Activated CD4-positive, alpha-beta memory T cell treated with anti-CD3 and anti-CD28 coated beads for 36 hours (primary cell): ENCODE data around the gene GLIS1. TPM values are rescaled to one million over a fixed set of nuclear protein-coding genes. Genes with fewer than 3 reads are reported as not detected.

Source experiments
- CTCF ChIA-PET: fragments of 350-600 bp; sonication (Branson Sonifier 250); formaldehyde crosslinking; loops from one replicate; lab custom pipeline; 2021; ENCODE audit warnings: antibody characterized with exemption, inconsistent platforms; lab: Charles Lee
- POLR2A ChIA-PET: fragments of 350-600 bp; sonication (Branson Sonifier 250); formaldehyde crosslinking; loops from one replicate; lab custom pipeline; 2021; ENCODE audit warnings: antibody characterized with exemption; lab: Charles Lee
- DNase-seq: peaks from one replicate; pipeline ENCODE4 v3.0.0-alpha.2; 2020
- H3K27ac Mint-ChIP-seq: one replicate; pipeline ENCODE4 v1.8.0; 2021; ENCODE audit warnings: mixed read lengths
- H3K27me3 Mint-ChIP-seq: one replicate; pipeline ENCODE4 v1.8.0; 2021; ENCODE audit warnings: mixed read lengths
- H3K36me3 Mint-ChIP-seq: one replicate; pipeline ENCODE4 v1.8.0; 2021; ENCODE audit warnings: mixed read lengths
- H3K4me1 Mint-ChIP-seq: one replicate; pipeline ENCODE4 v1.8.0; 2021; ENCODE audit warnings: low read depth, mixed read lengths
- H3K4me3 Mint-ChIP-seq: one replicate; pipeline ENCODE4 v1.8.0; 2021; ENCODE audit warnings: mild to moderate bottlenecking, mixed read lengths
- H3K9me3 Mint-ChIP-seq: one replicate; pipeline ENCODE4 v1.8.0; 2021; ENCODE audit warnings: mixed read lengths
- intact Hi-C: fragments of 100-400 bp; cut with micrococcal nuclease; formaldehyde crosslinking; loops from one replicate; pipeline ENCODE4 v1.15.1; 2023
- total RNA-seq, 2 experiments: library from RNA; stranded (reverse); gene quantifications; one replicate each; pipeline ENCODE4 v1.2.3, GENCODE V29; 2021

GLIS1 gene
- total RNA-seq, 2 experiments from 2014 or later: not detected

DNA sequence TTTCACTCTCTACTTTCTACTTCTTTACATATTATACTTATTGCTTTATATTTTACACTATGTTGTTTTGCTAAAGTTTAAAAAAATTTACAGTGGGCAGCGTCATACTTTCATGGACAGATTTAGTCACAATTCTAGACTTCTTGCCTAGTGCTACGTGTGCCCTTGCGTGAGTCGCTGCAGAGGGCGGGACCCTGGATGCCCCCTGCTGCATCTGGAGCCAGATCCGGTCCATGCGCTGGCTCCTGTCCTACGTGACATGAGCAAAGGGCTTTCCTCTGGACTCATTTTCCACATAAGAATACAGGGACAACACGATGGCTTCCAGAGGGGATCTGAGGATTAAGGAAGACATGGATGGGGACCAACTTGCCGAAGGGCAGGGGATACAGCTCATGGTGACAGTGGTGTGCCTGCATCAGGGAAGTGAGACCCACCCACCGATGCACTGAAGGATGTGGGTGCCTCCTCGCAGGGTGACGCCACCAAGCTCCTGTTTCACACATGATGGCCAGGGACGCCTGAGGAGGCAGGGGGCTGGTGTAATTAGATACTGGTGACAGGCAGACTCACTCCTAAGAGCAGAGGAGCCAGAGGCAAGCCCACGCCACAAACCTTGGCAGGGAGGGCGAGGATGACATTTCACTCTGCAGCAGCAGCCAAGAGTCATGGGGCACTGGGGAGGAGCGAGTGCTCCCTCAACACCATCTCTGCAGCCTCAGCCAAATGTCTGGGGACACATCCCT lies 193.1 kb downstream of the GLIS1 start:
- H3K4me3 Mint-ChIP-seq: no peak overlapping the region
- H3K27ac Mint-ChIP-seq: no peak overlapping the region
- H3K4me1 Mint-ChIP-seq: no peaks in the 10 kb centered on the region
- H3K36me3 Mint-ChIP-seq: no peaks in the 10 kb centered on the region
- H3K27me3 Mint-ChIP-seq: no peaks in the 10 kb centered on the region
- H3K9me3 Mint-ChIP-seq: no peaks in the 10 kb centered on the region
- intact Hi-C loops: no loop called here
- no peak for DNase-seq
- POLR2A ChIA-PET: no interaction called here
- CTCF ChIA-PET: no interaction called here

DNA sequence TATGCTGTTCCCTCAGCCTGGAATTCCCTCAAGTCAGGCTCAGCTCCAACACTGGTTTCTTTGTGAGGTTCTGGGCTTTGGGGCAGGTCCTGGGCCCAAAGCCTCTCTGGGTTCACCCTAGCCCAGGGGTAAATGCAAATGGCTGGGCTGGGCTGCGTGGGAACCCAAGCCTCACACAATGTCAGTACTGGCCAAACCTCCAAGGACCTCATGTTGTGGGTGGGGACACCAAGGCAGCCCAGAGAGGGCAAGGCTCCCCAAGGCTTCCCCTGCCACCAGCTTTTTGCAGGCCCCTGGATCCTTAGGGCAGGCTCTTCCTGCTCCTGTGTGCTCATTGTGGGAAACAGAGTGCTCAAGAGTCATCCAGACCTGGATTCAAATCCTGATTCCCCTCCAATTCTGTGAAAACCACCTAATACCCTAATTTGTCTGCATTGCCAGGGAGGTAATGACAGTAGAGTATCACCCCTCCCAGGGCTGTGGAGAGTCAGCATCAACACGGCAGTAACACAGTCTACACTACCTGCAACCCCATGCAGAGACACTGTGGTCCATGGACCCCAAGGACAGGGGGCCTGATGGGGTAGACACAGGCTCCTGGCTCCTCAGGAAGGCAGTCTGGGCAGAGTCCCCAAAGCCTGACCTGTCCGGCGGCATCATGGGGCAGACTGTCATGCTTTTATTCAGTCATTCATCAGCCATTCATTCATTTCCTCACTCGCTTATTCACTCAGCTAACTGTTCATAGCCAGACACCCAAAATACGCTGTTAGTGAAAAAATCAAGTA lies 194.0 kb downstream of the GLIS1 start:
- CTCF ChIA-PET: no interaction called here
- no peak overlapping the region for H3K27ac Mint-ChIP-seq
- POLR2A ChIA-PET: no interaction called here
- intact Hi-C loops: no loop called here
- no peak overlapping the region for H3K4me3 Mint-ChIP-seq
- no peaks in the 10 kb centered on the region for H3K9me3 Mint-ChIP-seq
- DNase-seq: no peak
- no peaks in the 10 kb centered on the region for H3K36me3 Mint-ChIP-seq
- no peaks in the 10 kb centered on the region for H3K27me3 Mint-ChIP-seq
- no peaks in the 10 kb centered on the region for H3K4me1 Mint-ChIP-seq

DNA sequence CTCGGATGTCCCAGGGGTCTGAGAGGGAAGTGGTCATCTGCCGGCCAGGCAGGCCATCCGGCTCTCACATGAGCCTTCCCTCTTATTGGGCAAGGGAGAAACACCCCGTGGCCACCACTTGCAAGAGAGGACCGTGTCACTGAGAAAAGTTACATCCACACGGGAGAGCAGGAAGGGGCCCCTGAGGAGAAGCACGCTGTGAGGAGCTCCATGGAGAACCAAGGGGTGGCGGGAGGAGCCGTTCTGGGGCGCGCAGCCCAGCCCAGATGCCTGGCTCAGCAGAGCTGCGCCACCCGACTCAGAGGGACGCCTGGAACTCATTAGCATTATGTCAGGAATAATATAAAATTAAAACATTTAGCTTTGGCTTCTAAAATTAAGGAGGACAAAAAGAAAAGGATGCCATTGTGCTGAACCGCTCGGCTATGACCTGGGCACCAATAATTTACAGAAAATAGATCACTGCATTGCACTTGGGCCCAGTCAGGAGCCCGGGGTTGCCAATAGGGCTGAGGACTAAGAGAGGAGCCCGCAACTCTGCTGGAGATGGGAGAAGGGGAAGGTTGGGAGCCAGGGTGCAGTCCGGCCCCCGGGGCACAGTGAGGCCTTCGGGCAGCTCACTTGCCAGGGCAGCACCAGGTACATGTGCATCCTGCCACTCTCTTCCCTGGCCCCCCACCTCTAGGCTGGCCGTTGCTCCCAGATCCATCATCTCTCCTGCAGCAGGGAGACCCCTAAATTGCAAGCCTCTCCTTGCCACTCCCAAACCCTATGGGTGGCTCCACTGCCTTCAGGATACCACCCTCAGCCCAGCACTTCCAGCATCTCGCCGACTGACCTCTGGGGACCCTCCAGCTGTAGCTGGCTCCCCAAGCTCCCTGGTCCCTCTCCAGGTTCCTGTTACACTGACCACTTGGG lies 194.9 kb downstream of the GLIS1 start:
- intact Hi-C loops: no loop called here
- no peak for DNase-seq
- H3K27me3 Mint-ChIP-seq: no peaks in the 10 kb centered on the region
- H3K27ac Mint-ChIP-seq: no peak overlapping the region
- no peak overlapping the region for H3K4me3 Mint-ChIP-seq
- CTCF ChIA-PET: no interaction called here
- H3K9me3 Mint-ChIP-seq: no peaks in the 10 kb centered on the region
- no peaks in the 10 kb centered on the region for H3K4me1 Mint-ChIP-seq
- H3K36me3 Mint-ChIP-seq: no peaks in the 10 kb centered on the region
- POLR2A ChIA-PET: no interaction called here

DNA sequence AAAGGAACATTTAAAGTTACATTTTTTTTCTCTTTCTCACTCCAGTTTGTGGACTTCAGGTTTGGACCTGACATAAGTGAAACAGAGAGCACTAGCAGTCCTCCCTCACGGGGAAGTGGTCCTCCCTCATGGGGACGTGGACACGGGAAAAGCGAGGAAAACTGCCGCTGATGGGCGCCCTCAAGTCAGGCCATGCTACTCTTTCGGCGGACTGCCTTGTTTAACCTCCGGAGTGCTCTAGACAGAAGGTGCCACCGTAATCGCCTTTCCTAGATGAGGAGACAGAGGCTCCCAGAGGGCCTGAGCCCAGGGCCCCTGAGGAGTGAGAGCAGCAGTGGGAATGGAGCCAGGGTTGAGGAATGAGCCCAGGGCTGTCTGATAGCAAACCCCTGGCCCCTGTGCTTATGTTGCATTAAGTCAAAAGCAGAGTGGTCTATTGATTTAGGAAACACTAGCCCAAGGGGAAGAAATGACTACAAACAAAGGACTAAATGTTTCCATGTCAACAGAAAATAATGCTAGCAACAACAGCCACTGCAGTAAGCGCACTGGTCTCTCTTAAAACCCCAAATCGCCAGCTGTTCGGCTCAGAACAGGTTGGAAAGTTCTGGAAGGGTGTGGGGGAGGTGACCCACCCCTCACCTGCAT lies 195.7 kb downstream of the GLIS1 start:
- ChIA-PET POLR2A (no interaction called here), CTCF (no interaction called here)
- H3K27me3 Mint-ChIP-seq: no peaks in the 10 kb centered on the region
- intact Hi-C loops: no loop called here
- no peak overlapping the region for H3K27ac Mint-ChIP-seq
- no peak for DNase-seq
- H3K4me3 Mint-ChIP-seq: no peak overlapping the region
- H3K4me1 Mint-ChIP-seq: no peaks in the 10 kb centered on the region
- no peaks in the 10 kb centered on the region for H3K9me3 Mint-ChIP-seq
- no peaks in the 10 kb centered on the region for H3K36me3 Mint-ChIP-seq

DNA sequence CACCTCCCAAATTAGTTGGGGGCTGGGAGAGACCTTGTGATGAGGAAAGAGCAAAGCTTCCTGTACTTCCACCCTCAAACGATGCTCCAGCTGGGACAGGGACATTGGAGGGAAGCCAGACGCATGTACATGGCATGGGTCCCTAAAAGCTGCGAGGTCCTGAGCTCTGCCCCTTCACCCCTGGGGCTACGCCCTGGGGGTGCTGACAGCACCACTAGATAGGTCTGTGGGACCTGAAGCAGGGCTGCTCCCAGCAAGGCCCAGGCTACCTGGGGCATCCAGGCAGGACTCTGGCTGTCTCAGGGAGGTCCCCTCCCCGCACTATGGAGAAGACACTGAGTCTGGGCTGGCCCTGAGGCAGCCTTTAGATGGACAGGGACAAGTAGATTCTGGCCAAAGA lies 196.4 kb downstream of the GLIS1 start:
- DNase-seq: no peak
- intact Hi-C loops: no loop called here
- Mint-ChIP-seq H3K27ac (no peak overlapping the region), H3K36me3 (no peaks in the 10 kb centered on the region), H3K27me3 (no peaks in the 10 kb centered on the region), H3K9me3 (no peaks in the 10 kb centered on the region), H3K4me3 (no peak overlapping the region), H3K4me1 (no peaks in the 10 kb centered on the region)
- ChIA-PET CTCF (no interaction called here), POLR2A (no interaction called here)

DNA sequence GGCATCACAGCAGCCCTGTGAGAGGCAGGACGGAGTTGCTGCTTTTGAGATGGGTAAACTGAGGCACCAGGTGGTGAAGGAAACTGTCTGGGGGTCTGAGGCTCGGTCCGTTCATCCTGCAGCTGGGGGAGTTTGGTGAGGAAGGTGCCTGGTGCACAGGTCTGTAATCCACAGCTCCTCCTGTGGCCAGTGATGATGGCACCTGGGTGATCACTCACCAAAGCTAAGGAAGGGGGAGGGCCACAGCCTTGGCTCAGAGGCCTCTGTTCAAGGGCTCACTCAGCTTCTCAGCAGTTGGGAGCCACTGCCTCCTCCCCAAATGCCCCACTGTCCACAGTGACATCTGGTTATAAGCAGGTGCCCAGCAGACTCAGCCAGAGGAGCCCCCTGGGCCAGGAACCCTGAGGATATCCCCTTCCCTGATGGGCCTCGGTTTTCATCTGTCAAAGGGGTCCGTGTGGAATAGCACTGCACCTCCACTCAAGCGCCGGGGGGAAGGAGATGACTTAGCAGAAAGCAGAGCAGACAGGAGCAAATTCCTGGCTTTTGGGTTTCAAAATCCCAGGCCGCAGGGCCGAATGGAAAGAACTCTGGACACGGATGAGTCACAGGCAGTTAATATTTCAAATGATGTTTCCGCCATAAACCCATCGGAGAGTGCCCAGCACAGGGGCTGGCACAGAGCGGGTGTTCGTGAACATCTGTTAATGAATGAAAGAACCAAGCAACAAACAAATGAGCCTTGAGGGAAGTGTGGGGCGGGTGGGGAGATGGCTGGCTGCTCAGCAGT lies 197.0 kb downstream of the GLIS1 start:
- intact Hi-C loops: no loop called here
- peak; percentile 19 for DNase-seq
- Mint-ChIP-seq H3K4me3 (no peak overlapping the region), H3K27me3 (no peaks in the 10 kb centered on the region), H3K9me3 (no peaks in the 10 kb centered on the region), H3K36me3 (no peaks in the 10 kb centered on the region), H3K27ac (no peak overlapping the region), H3K4me1 (no peaks in the 10 kb centered on the region)
- POLR2A ChIA-PET: no interaction called here
- CTCF ChIA-PET: interaction anchor here (0.6 kb wide), 1 partner anchor 65 kb away, joined by 4 read pairs; no protein-coding TSS in a partner anchor

DNA sequence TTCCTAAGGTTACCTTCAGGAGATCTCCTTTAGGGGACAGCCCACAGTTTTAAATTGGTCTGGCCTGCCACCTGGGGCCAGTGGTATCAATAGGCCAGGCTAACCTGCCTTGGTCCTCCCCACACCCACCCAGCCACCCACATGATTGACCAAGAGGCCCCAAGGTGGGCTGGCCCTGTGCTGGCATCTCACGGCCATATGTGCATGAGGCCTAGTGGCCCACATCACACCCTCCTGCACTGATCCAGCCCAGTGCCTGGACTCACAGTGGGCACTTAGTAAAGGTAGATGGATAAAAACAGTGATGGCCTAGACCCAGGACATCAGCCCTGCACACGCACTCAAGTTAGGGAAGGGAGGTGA lies 197.7 kb downstream of the GLIS1 start:
- H3K27ac Mint-ChIP-seq: no peak overlapping the region
- no peak overlapping the region for H3K4me3 Mint-ChIP-seq
- H3K36me3 Mint-ChIP-seq: no peaks in the 10 kb centered on the region
- ChIA-PET CTCF (interaction anchor here (0.6 kb wide), 1 partner anchor 64 kb away, joined by 4 read pairs; no protein-coding TSS in a partner anchor), POLR2A (no interaction called here)
- no peaks in the 10 kb centered on the region for H3K27me3 Mint-ChIP-seq
- intact Hi-C loops: no loop called here
- H3K4me1 Mint-ChIP-seq: no peaks in the 10 kb centered on the region
- no peaks in the 10 kb centered on the region for H3K9me3 Mint-ChIP-seq
- DNase-seq: no peak

DNA sequence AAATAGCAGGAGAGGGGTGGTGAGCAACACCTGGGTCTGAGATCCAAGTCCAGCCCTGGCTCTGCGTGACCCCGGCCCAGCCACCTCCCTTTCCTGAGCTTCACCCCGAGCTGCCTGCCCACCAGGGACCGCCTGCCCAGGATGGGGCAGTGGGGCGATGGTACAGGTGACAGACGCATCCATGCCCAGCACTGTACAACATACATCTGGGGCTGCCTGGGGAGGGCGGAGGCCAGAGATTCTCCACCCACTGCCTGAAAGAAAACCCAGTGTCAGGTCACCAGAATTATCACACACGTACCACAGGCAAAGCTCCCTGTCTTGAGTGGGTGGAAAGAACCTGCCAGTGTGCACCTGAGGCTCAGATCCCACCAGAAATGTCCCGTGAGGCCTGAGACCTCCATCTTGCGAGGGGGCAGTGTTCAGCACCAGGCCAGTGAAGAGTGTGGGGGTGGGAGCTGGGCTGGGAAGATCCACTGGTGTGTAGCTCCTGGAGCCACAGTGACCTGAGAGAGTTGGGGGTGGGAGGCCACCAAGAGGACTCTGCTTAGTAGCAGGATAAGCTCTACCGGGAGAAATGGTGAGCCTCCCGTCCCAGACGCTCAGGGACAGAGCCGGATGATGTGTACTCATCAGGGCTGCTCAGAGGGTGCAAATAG lies 198.2 kb downstream of the GLIS1 start:
- intact Hi-C loops: no loop called here
- Mint-ChIP-seq H3K36me3 (no peaks in the 10 kb centered on the region), H3K9me3 (no peaks in the 10 kb centered on the region), H3K4me1 (no peaks in the 10 kb centered on the region), H3K27me3 (no peaks in the 10 kb centered on the region), H3K4me3 (no peak overlapping the region), H3K27ac (no peak overlapping the region)
- ChIA-PET POLR2A (no interaction called here), CTCF (no interaction called here)
- no peak for DNase-seq

DNA sequence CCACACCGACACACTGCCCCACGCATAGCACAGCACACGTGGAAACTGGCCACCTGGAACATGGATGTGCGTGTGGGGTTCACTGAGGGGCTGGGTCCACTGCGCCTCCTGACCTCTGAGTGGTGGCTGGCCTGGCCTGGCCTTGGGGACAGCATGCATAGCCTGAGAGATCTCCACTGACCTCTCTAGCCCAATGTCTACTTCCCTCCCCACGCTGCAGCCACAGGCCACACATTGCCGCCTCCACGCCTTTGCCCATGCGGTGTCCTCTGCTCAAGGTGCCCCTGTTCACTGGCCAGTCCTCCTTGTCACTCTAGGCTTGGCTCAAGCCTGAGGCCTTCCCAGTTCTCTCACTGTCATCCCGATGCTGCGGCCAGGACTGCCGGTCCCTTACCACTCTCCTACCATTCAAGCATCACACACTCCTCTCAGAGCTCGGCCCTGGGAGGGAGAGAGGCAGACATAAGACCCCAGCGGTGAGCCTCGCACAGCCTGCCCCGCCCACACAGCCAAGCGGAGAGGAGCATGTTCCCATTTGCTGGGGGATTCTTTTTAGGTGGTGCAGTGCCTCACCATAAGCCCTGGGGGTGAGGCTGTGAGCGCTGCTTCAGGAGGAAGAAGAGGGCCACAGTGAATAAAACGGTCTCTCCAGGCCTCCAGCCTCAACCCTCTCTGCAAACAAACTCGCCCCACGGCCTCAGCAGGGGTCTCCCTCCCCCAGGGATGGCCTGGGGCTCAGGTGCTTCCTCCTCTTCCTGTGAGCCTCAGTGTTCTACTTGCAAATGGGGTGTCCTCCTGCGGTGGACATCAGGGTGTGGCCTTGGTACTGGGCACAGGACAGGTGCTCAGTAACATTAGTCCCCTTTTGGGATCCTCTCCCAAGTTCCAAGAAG lies 199.0 kb downstream of the GLIS1 start:
- intact Hi-C loops: no loop called here
- CTCF ChIA-PET: no interaction called here
- H3K27me3 Mint-ChIP-seq: no peaks in the 10 kb centered on the region

DNA sequence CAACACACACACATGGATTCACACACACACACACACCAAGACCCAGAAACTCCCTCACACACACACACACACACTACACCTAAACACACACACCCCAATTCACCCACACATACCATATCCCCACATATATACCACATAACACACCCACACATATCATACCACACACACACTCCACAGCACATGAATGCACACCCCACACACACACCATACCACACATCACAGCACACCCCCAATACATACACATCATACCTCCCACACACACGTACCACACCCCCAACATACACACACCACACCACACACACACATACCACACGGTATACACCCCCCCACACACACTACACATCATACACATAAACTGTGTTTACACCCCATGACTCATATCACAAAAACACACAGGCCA lies 199.7 kb downstream of the GLIS1 start:
- intact Hi-C loops: no loop called here
- CTCF ChIA-PET: no interaction called here
- H3K4me3 Mint-ChIP-seq: no peak overlapping the region
- H3K4me1 Mint-ChIP-seq: no peaks in the 10 kb centered on the region
- POLR2A ChIA-PET: no interaction called here
- no peak for DNase-seq
- no peaks in the 10 kb centered on the region for H3K36me3 Mint-ChIP-seq
- H3K9me3 Mint-ChIP-seq: no peaks in the 10 kb centered on the region
- H3K27me3 Mint-ChIP-seq: no peaks in the 10 kb centered on the region
- no peak overlapping the region for H3K27ac Mint-ChIP-seq

More for the DNA sequence above, 199.0 kb downstream of the GLIS1 start:
- H3K4me1 Mint-ChIP-seq: no peaks in the 10 kb centered on the region
- POLR2A ChIA-PET: no interaction called here
- H3K4me3 Mint-ChIP-seq: no peak overlapping the region
- no peak for DNase-seq
- no peak overlapping the region for H3K27ac Mint-ChIP-seq
- no peaks in the 10 kb centered on the region for H3K9me3 Mint-ChIP-seq
- H3K36me3 Mint-ChIP-seq: no peaks in the 10 kb centered on the region
